AG09319 (cell line): Measurements from ENCODE around the gene HOXA3.

Experiments used
- DNase-seq: peaks from one replicate; pipeline ENCODE4 v3.0.0-alpha.2; 2010; ENCODE audit warnings: low read depth; ENCODE audit errors: extremely low read depth
- TF ChIP-seq, protein P1 (sequence below): IDR thresholded peaks from 2 replicates; pipeline ENCODE4 v1.5.1; 2011; ENCODE audit warnings: low read depth, mild to moderate bottlenecking, inconsistent platforms, low read length, moderate library complexity

The HOXA3 gene

DNA sequence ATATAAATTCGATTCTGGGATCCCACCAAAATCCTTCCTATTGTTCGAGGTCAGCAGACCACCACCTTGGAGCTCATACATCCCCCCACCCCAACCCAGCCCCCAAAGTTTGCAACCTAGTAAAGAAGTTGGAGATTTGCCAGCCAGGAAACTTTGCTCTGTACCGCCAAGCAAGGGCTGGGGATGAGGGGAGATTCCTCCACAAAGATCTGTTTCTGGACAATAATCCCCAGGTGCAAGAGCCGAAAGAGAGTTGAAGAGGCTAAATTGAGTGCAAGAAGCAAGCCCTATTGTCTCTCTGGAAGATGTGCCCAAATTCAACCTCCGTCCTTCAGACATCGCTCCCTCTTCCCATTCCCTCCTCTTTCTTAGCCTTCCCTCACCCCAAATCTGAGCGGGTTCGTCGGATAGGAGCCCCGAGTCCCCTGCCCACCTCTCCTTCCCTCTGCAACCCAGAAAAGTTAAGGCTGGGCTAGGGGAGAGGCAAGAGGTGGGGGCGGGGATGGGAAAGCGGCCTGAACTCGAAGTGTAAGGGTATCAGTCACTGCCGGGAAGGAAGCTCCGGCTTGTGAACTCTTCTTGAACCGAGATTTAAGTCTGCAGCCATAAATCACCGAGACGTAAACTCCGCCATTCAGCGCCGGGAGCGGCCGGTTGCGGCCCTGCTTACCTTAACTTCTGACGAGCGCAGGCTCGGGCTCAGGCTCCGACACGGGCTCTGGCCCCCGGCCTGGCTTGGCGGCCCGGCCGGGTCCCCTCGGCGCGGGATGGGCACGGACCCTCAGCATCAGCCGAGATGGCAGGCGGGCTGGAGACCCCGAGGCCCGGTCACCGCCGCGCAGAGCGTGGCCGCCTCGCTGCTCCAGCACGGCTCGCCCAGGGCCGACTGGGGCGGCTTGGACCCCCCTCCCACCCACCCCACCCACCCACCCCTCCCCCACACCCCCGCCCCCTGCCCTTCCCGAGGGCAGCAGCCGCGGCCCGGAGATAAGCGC, 39.1 kb downstream of the HOXA3 start:
- TF ChIP-seq, protein P1, sequence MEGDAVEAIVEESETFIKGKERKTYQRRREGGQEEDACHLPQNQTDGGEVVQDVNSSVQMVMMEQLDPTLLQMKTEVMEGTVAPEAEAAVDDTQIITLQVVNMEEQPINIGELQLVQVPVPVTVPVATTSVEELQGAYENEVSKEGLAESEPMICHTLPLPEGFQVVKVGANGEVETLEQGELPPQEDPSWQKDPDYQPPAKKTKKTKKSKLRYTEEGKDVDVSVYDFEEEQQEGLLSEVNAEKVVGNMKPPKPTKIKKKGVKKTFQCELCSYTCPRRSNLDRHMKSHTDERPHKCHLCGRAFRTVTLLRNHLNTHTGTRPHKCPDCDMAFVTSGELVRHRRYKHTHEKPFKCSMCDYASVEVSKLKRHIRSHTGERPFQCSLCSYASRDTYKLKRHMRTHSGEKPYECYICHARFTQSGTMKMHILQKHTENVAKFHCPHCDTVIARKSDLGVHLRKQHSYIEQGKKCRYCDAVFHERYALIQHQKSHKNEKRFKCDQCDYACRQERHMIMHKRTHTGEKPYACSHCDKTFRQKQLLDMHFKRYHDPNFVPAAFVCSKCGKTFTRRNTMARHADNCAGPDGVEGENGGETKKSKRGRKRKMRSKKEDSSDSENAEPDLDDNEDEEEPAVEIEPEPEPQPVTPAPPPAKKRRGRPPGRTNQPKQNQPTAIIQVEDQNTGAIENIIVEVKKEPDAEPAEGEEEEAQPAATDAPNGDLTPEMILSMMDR: no peak
- DNase-seq: no peak

DNA sequence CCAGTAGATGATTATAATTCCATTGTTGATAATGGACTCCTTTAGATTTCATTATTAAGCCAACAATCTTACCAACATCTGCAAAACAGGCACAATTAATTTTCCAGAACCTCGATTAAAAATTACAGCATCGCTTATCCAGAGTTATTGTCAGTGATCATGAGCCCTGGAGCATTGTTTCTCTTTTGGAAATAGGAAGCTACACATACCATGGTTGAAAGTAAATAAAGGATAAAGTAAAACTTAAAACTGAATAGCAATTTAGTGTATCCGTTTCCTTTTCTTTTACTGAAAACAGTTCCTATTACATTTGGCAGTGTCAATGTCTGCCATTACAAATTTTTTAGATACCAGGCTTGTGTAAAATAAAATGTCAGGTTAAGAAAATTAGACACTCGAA, 40.0 kb downstream of the HOXA3 start:
- TF ChIP-seq, protein P1: no peak
- DNase-seq: no peak

DNA sequence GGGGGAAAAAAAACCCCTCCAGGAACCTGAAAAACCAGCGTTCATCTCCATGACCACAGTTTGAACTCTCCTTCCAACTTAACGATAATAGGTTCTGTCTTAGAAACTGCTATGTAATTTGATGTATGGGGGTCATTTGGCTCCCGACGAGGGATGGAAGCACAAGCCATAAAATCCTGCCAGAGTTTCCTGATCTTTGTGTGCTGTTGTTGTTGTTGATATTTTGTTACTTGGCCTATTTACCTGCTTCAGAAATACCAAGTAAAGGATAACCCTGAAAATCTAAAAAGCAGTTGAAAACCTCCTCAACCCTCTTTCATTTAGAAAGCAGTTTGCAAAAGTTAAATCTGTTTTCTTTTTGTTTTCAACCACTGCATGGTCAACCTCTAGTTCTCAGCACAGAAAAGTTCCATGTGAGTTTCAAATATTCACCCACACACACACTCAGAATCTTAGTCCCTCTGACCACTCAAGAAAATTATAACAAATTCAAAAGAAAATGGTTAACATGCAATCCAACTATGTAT, 40.6 kb downstream of the HOXA3 start:
- DNase-seq: no peak
- TF ChIP-seq, protein P1: no peak

DNA sequence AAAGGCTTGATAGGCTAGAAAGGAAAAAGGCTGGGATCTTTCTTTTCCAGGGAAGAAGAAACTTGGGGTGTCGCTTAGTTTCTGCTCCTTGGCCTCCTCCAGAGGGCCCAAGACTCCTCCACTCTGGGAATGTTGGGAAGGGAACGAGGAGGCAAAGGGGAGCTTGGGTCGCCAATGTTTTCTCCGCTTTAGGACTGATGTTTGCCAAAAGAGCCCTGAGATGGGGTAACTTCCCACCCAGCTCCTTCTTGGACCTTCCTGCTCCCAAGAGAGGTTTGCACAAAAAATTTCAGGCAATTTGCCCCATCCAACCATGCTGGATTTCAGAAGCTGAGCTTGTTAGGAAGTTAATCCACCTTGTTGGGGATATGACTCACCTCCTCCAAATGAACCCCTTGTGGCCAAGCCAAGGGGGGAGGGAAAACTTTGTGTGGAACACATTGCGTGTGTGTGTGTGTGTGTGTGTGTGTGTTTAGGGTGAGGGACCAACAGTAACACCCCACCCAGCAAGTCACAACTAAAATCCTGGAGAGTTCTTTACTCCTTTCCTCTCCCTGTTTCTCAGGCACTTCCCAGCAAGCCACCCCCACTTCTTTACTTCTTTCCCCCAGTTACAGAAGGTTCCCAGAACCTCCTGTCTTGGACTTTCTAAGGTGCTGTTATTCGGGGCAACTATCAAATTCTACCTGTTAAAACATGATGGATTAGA, 41.2 kb downstream of the HOXA3 start:
- no peak for DNase-seq
- TF ChIP-seq, protein P1: no peak

DNA sequence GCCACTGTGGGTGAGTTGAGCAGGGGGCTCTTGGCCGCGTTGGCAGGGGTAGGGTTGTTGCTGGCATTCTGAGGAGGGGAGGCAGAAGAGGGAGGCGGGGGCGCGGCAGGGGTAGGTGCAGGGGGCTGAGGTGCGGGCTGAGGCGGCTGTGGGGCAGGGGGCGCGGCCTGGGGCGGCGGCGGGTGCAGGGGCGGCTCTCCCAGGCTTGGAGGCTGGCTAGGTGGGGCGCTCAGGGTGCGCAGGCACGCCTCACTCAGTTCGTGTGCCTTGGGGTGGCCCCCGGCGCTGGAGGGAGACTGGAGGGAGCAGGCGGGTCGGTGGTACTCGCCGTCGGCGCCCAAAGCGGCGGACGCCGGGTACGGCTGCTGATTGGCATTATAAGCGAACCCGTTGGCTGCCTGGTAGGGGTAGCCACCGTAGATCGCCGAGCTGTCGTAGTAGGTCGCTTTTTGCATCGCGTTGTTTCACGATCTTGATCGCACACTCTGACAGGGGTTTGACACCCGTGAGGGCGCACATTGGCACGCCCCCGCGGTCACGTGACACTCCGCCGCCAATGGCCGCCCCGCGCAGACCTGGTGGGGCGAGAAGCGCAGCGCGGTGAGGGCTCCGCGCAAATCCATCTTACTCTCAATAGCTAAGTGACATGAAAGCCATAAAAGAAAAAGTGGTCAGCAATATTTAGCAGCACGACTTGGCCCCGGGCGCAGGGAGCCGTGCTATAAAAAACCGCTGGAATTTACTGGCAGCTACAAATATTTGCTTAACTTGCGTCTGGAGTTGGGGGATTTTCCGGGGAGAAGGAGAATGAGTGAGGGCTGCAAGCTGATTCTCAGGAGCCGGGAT, 42.0 kb downstream of the HOXA3 start:
- no peak for DNase-seq
- TF ChIP-seq, protein P1: no peak

DNA sequence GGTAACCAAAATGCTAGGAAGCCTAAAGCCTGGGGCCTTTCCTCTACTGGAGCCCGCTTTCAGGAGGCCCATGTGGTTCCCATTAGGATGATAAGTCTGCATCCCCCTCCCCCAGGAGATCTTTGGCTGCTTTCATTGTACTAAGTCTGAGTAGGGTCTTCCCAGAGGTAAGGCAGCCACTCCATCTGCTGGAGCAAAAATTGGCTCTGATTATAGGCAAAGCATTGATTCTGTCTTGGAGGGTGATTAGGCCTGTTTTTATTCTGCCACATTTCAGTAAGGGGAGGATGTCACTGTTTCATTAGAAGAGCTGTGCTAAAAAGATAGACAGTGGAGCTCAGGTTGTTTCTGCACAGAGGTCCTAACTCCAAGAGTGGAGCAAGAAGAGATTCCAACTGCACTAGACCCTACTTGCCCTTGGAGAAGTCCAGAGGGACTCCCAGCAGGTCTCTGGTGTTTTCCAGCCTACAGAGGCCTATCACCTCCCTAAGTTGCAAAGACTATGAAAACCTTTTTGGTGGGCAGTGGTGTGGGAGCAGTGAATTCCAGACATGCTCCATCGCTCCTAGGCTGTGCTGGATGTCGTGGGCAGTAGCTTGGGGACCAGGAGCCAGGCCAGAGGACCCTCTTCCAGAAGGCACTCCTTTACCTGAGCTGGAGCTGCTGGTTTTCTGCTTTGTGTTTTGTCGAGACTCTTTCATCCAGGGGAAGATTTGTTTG, 42.8 kb downstream of the HOXA3 start:
- TF ChIP-seq, protein P1: no peak

More for the DNA sequence above, 42.8 kb downstream of the HOXA3 start:
- no peak for DNase-seq
